Measurements from ENCODE around the gene KIAA0753. TPM values are rescaled to one million over a fixed set of nuclear protein-coding genes. Genes with fewer than 3 reads are reported as not detected.

The KIAA0753 gene
- 3.5 TPM for total RNA-seq
- long read RNA-seq, full-length matches to known transcripts = 1 of 4 reads
- long read RNA-seq, partial matches to known transcripts = 2 of 4 reads
- long read RNA-seq, other reads (novel, unspliced or antisense) = 1 of 4 reads

- intact Hi-C loops (cut with DNase I) = no loop called here
- peak; percentile 98 for ATAC-seq (ENCODE audit: poor library complexity)
- DNase-seq = peak; percentile 96
These were observed at the start of gene KIAA0753, which contains the start of gene TXNDC17 for GRCh38 chr17:6640536-6641246. Gene KIAA0753 (minus strand): TSS chr17:6640711. CDS start chr17:6635103, 5,608 bp downstream. Gene TXNDC17 (plus strand): TSS chr17:6641060. CDS start chr17:6641083, 23 bp downstream.

GRCh38 chr17:6688944-6689343 lies 48.4 kb upstream of the KIAA0753 start:
- no peak for ATAC-seq (ENCODE audit: poor library complexity)
- DNase-seq = no peak
- intact Hi-C loops (cut with DNase I) = no loop called here

- DNase-seq = no peak
- intact Hi-C loops (cut with DNase I) = no loop called here
- ATAC-seq (ENCODE audit: poor library complexity) = no peak
These were observed 45.5 kb upstream of the KIAA0753 start for GRCh38 chr17:6686026-6686425.

GRCh38 chr17:6684881-6685767 lies 44.6 kb upstream of the KIAA0753 start:
- DNase-seq (no peak), ATAC-seq (ENCODE audit: poor library complexity) (no peak)
- intact Hi-C loops (cut with DNase I) = no loop called here

- intact Hi-C loops (cut with DNase I) = no loop called here
- no peak for DNase-seq
These were observed 43.9 kb upstream of the KIAA0753 start for GRCh38 chr17:6684460-6684783.

GRCh38 chr17:6683730-6684459 lies 43.4 kb upstream of the KIAA0753 start:
- intact Hi-C loops (cut with DNase I) = no loop called here
- DNase-seq (no peak), ATAC-seq (ENCODE audit: poor library complexity) (no peak)

More at GRCh38 chr17:6684460-6684783, 43.9 kb upstream of the KIAA0753 start:
- no peak for ATAC-seq (ENCODE audit: poor library complexity)

GRCh38 chr17:6683081-6683684 lies 42.7 kb upstream of the KIAA0753 start:
- ATAC-seq (ENCODE audit: poor library complexity) = no peak
- intact Hi-C loops (cut with DNase I) = no loop called here

GRCh38 chr17:6682339-6682738 lies 41.8 kb upstream of the KIAA0753 start:
- DNase-seq (no peak), ATAC-seq (ENCODE audit: poor library complexity) (no peak)
- intact Hi-C loops (cut with DNase I) = no loop called here

More at GRCh38 chr17:6683081-6683684, 42.7 kb upstream of the KIAA0753 start:
- DNase-seq = no peak

- intact Hi-C loops (cut with DNase I) = no loop called here
- DNase-seq (no peak), ATAC-seq (ENCODE audit: poor library complexity) (no peak)
These were observed 41.2 kb upstream of the KIAA0753 start for GRCh38 chr17:6681671-6682070.

- no peak for DNase-seq
- intact Hi-C loops (cut with DNase I) = no loop called here
- no peak for ATAC-seq (ENCODE audit: poor library complexity)
These were observed 40.7 kb upstream of the KIAA0753 start for GRCh38 chr17:6681176-6681575.

GRCh38 chr17:6679241-6679640 lies 38.7 kb upstream of the KIAA0753 start:
- DNase-seq (no peak), ATAC-seq (ENCODE audit: poor library complexity) (no peak)
- intact Hi-C loops (cut with DNase I) = no loop called here

- DNase-seq (no peak), ATAC-seq (ENCODE audit: poor library complexity) (no peak)
- intact Hi-C loops (cut with DNase I) = no loop called here
These were observed 37.4 kb upstream of the KIAA0753 start for GRCh38 chr17:6677946-6678345.

- intact Hi-C loops (cut with DNase I) = no loop called here
- DNase-seq = no peak
- ATAC-seq (ENCODE audit: poor library complexity) = no peak
These were observed 36.8 kb upstream of the KIAA0753 start for GRCh38 chr17:6677158-6677831.

- intact Hi-C loops (cut with DNase I) = no loop called here
- ATAC-seq (ENCODE audit: poor library complexity) = no peak
- DNase-seq = no peak
These were observed 36.3 kb upstream of the KIAA0753 start for GRCh38 chr17:6676802-6677157.

- intact Hi-C loops (cut with DNase I) = no loop called here
- ATAC-seq (ENCODE audit: poor library complexity) = no peak
- no peak for DNase-seq
These were observed 34.8 kb upstream of the KIAA0753 start for GRCh38 chr17:6675201-6675825.

GRCh38 chr17:6674586-6674985 lies 34.1 kb upstream of the KIAA0753 start:
- no peak for ATAC-seq (ENCODE audit: poor library complexity)
- intact Hi-C loops (cut with DNase I) = no loop called here

GRCh38 chr17:6671431-6671830 lies 30.9 kb upstream of the KIAA0753 start:
- ATAC-seq (ENCODE audit: poor library complexity) (no peak), DNase-seq (no peak)
- intact Hi-C loops (cut with DNase I) = no loop called here

More at GRCh38 chr17:6674586-6674985, 34.1 kb upstream of the KIAA0753 start:
- no peak for DNase-seq

- DNase-seq = no peak
- intact Hi-C loops (cut with DNase I) = no loop called here
- ATAC-seq (ENCODE audit: poor library complexity) = no peak
These were observed 30.5 kb upstream of the KIAA0753 start for GRCh38 chr17:6670999-6671398.

Data from Right ventricle myocardium superior (tissue), 1 donor.